Neural cell (in vitro differentiated cells): ENCODE measurements around the gene PPEF2.

ENCODE experiments used
- EP300 ChIP-seq: fragments of 450-650 bp; conservative IDR thresholded peaks from 2 replicates; pipeline ENCODE4 v1.6.1; 2014; ENCODE audit warnings: antibody characterized with exemption, mild to moderate bottlenecking, moderate library complexity; ENCODE audit not compliant: poor library complexity, severe bottlenecking
- EZH2 ChIP-seq: fragments of 200-600, 300-800 bp; shearing (Covaris generic), sonication (generic); IDR thresholded peaks from 2 replicates; pipeline ENCODE4 v1.6.1; 2014; ENCODE audit warnings: antibody characterized with exemption, low read length, borderline replicate concordance, mild to moderate bottlenecking; ENCODE audit not compliant: insufficient read depth, poor library complexity, severe bottlenecking
- MXI1 ChIP-seq: fragments of 450-650 bp; conservative IDR thresholded peaks from 2 replicates; pipeline ENCODE4 v1.6.1; 2014; ENCODE audit warnings: antibody characterized with exemption, mild to moderate bottlenecking; ENCODE audit not compliant: poor library complexity, severe bottlenecking
- POLR2AphosphoS5 ChIP-seq: IDR thresholded peaks from 2 replicates; pipeline ENCODE4 v1.6.1; 2012
- RAD21 ChIP-seq: fragments of 450-650 bp; conservative IDR thresholded peaks from 2 replicates; pipeline ENCODE4 v1.6.1; 2014; ENCODE audit warnings: antibody characterized with exemption, mild to moderate bottlenecking, moderate library complexity
- TAF1 ChIP-seq: IDR thresholded peaks from 2 replicates; pipeline ENCODE4 v1.6.1; 2012; ENCODE audit warnings: low read depth
- TF ChIP-seq, protein P1 (sequence below): fragments of 450-650 bp; IDR thresholded peaks from 2 replicates; pipeline ENCODE4 v1.5.1; 2014; ENCODE audit warnings: antibody characterized with exemption, mild to moderate bottlenecking, moderate library complexity; ENCODE audit not compliant: poor library complexity, severe bottlenecking
- TF ChIP-seq, protein P2 (sequence below): IDR thresholded peaks from 2 replicates; pipeline ENCODE4 v1.6.1; 2012; ENCODE audit warnings: borderline replicate concordance

DNA sequence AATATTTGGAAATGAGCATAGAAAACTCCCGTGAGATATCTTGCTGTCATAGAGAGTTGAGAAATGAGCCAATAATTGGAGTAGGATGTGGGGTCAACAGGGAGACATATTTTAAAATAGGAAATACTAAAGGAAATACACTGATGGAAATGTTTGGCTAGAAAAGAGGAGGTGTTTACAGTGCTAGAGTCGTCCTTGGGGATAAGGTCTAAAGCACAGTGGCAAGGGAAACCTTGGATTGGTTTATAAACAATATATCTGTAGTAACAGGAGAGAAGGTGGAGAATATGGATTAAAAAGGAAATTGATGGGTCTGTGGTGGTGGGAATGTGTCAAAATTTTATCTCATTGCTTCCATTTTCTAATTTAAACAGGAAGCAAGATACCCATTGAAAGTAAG lies 82.1 kb downstream of the PPEF2 start:
- TF ChIP-seq RAD21 = no peak
- TF ChIP-seq, protein P1, sequence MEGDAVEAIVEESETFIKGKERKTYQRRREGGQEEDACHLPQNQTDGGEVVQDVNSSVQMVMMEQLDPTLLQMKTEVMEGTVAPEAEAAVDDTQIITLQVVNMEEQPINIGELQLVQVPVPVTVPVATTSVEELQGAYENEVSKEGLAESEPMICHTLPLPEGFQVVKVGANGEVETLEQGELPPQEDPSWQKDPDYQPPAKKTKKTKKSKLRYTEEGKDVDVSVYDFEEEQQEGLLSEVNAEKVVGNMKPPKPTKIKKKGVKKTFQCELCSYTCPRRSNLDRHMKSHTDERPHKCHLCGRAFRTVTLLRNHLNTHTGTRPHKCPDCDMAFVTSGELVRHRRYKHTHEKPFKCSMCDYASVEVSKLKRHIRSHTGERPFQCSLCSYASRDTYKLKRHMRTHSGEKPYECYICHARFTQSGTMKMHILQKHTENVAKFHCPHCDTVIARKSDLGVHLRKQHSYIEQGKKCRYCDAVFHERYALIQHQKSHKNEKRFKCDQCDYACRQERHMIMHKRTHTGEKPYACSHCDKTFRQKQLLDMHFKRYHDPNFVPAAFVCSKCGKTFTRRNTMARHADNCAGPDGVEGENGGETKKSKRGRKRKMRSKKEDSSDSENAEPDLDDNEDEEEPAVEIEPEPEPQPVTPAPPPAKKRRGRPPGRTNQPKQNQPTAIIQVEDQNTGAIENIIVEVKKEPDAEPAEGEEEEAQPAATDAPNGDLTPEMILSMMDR = no peak
- TF ChIP-seq EZH2 = no peak
- no peak for TF ChIP-seq MXI1
- no peak for TF ChIP-seq POLR2AphosphoS5
- TF ChIP-seq, protein P2, sequence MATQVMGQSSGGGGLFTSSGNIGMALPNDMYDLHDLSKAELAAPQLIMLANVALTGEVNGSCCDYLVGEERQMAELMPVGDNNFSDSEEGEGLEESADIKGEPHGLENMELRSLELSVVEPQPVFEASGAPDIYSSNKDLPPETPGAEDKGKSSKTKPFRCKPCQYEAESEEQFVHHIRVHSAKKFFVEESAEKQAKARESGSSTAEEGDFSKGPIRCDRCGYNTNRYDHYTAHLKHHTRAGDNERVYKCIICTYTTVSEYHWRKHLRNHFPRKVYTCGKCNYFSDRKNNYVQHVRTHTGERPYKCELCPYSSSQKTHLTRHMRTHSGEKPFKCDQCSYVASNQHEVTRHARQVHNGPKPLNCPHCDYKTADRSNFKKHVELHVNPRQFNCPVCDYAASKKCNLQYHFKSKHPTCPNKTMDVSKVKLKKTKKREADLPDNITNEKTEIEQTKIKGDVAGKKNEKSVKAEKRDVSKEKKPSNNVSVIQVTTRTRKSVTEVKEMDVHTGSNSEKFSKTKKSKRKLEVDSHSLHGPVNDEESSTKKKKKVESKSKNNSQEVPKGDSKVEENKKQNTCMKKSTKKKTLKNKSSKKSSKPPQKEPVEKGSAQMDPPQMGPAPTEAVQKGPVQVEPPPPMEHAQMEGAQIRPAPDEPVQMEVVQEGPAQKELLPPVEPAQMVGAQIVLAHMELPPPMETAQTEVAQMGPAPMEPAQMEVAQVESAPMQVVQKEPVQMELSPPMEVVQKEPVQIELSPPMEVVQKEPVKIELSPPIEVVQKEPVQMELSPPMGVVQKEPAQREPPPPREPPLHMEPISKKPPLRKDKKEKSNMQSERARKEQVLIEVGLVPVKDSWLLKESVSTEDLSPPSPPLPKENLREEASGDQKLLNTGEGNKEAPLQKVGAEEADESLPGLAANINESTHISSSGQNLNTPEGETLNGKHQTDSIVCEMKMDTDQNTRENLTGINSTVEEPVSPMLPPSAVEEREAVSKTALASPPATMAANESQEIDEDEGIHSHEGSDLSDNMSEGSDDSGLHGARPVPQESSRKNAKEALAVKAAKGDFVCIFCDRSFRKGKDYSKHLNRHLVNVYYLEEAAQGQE = no peak
- TF ChIP-seq TAF1 = no peak
- TF ChIP-seq EP300 = no peak
